Measurements from ENCODE around the gene AEN. TPM values are rescaled to one million over a fixed set of nuclear protein-coding genes. Genes with fewer than 3 reads are reported as not detected.

Gene AEN
- total RNA-seq, 1 donor from 2014 or later, result 8.1 TPM

GRCh38 chr15:88678755-88679154, 57.6 kb downstream of the AEN start:
- no peak for DNase-seq

DNA sequence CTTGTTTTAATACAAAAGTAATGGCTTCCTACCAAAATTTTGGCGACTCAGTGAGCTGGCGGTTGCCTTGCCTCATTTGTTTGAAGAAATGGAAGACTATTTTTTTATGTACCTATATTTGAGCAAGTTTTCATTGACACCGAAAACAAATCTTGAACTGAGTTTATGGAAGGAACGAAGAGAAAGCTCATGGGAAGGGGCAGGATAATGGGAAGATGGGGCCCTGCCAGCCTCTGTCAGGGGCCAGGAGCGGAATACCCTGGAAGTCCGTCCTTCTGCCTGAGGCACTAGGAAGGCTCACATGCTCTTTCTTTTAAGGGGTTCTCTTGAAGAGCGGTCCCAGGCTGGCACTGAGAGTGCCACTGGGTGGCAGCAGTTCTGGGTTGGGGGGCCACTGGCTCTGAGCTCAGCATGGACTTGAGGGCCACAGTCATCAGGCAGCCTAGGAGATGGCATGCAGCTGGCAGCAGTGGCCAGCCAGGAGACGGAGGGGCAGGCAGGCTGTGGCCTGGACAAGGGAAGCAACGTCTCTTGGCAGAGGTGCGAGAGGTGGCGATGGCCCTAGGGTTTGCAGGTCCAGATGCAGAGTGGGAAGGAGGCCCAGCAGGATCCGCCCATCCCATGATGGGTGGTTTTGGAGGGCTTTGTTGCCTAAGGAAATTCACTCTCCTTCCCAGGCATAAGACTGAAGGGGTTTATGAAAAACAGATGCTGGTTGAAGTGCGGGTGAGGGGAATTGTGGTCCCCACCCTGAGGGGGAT, 59.3 kb downstream of the AEN start:
- DNase-seq, result peak; percentile 37

- no peak for DNase-seq
Measured at GRCh38 chr15:88681610-88682221, 60.6 kb downstream of the AEN start.

Small RNA genes lying within 50 kb of the gene (small RNA-seq; reads per million reads assigned to genes)
- gene MIR1179 (ENCODE audit: low replicate concordance) (0.14 reads per million), gene MIR7-2 (ENCODE audit: low replicate concordance) (0.07 reads per million)

Other genes starting within 250 kb of the AEN start
- 12.8 TPM for gene MRPL46, start 154.0 kb upstream of the AEN start, total RNA-seq
- gene MRPS11, start 153.6 kb upstream of the AEN start, total RNA-seq, result 17.4 TPM
- gene DET1, start 74.7 kb upstream of the AEN start, total RNA-seq, result 8.0 TPM
- 3.5 TPM for gene ISG20, start 17.7 kb downstream of the AEN start, total RNA-seq
- gene ACAN, start 182.1 kb downstream of the AEN start, total RNA-seq, result 8.3 TPM